HepG2 (cell line): ENCODE measurements around the gene LYRM9. TPM values are rescaled to one million over a fixed set of nuclear protein-coding genes. Genes with fewer than 3 reads are reported as not detected.

Experiments used
- ATAC-seq: fragments of 200-7000 bp; cut with Tn5 transposase; 3 replicates; pipeline ENCODE4 v1.9.1; 2020; ENCODE audit warnings: mild to moderate bottlenecking, moderate library complexity
- BruUV-seq: library from RNA; stranded (reverse); fragments of 400-500 nt; replicated peaks from 2 replicates; lab custom pipeline; 2021; lab: Mats Ljungman, UMichigan
- CTCF ChIA-PET: fragments of 300-600 bp; formaldehyde crosslinking; extraction: SDS; loops from one replicate; lab custom pipeline; 2021; ENCODE audit warnings: low total read pairs, inconsistent platforms, low intra/inter-chr PET ratio; lab: Yijun Ruan, JAX
- POLR2A ChIA-PET: fragments of 350-600 bp; sonication (Branson Sonifier 250); formaldehyde crosslinking; loops from one replicate; lab custom pipeline; 2020; ENCODE audit warnings: antibody characterized with exemption, inconsistent platforms; lab: Yijun Ruan, JAX
- DNase-seq: peaks from one replicate; pipeline ENCODE4 v3.0.0-alpha.2; 2015; ENCODE audit warnings: low spot score
- FAIRE-seq: peaks from 3 replicates; lab custom pipeline; 2011; peaks lifted over from hg19 to GRCh38; lab: Jason Lieb, UNC
- H2AFZ ChIP-seq: one replicate; pipeline ENCODE4 v1.6.1; 2011; ENCODE audit warnings: low read length, inconsistent platforms
- H3K27ac ChIP-seq: fragments of 300-600 bp; 3 replicates; pipeline ENCODE4 v1.8.0; 2011; ENCODE audit warnings: mixed run types, mild to moderate bottlenecking, mixed read lengths, low read length, inconsistent platforms; ENCODE audit not compliant: insufficient read depth; ENCODE audit errors: extremely low read length
- H3K27me3 ChIP-seq, 2 experiments: fragments of 200-600 bp in 1 of 2; 2 replicates in 1 of 2; 3 replicates in 1 of 2; pipeline versions ENCODE4 v1.6.0 to v1.8.0; 2011; ENCODE audit warnings: low read length in 2 of 2, mild to moderate bottlenecking in 2 of 2, moderate library complexity in 2 of 2, inconsistent platforms in 1 of 2; ENCODE audit not compliant: insufficient read depth in 2 of 2, control insufficient read depth in 1 of 2
- H3K36me3 ChIP-seq, 2 experiments: fragments of 200-600 bp in 1 of 2; replicated peaks in 1 of 2; 2 replicates in 1 of 2; 3 replicates in 1 of 2; pipeline versions ENCODE4 v1.5.1 to v1.8.0; 2011; ENCODE audit warnings: low read length in 2 of 2, inconsistent platforms in 1 of 2; ENCODE audit not compliant: insufficient read depth in 2 of 2, control insufficient read depth in 1 of 2
- H3K4me1 ChIP-seq: 2 replicates; pipeline ENCODE4 v1.5.1; 2012; ENCODE audit warnings: low read length, inconsistent platforms; ENCODE audit not compliant: insufficient read depth
- H3K4me2 ChIP-seq: 2 replicates; pipeline ENCODE4 v1.6.0; 2011; ENCODE audit warnings: low read depth, low read length, inconsistent platforms
- H3K4me3 ChIP-seq, 3 experiments: fragments of 200-600 bp in 1 of 3; sonication (generic), shearing (Covaris generic) in 1 of 3; replicated peaks in 1 of 3; 2 replicates each; pipeline ENCODE4 v1.5.1; 2011 to 2016; ENCODE audit warnings: low read length in 3 of 3, inconsistent platforms in 2 of 3, low read depth in 2 of 3, mild to moderate bottlenecking in 2 of 3, control low read depth in 1 of 3, mixed read lengths in 1 of 3; ENCODE audit not compliant: insufficient read depth in 1 of 3
- H3K79me2 ChIP-seq: one replicate; pipeline ENCODE4 v1.6.1; 2011; ENCODE audit warnings: low read length, inconsistent platforms; ENCODE audit not compliant: insufficient read depth
- H3K9ac ChIP-seq: 2 replicates; pipeline ENCODE4 v1.6.0; 2011; ENCODE audit warnings: mild to moderate bottlenecking, low read depth, low read length, inconsistent platforms; ENCODE audit not compliant: insufficient read depth
- H3K9me3 ChIP-seq: 2 replicates; pipeline ENCODE4 v1.5.1; 2012; ENCODE audit warnings: mild to moderate bottlenecking, low read length
- H4K20me1 ChIP-seq: 2 replicates; pipeline ENCODE4 v1.6.0; 2011; ENCODE audit warnings: inconsistent platforms, mild to moderate bottlenecking, low read length, moderate library complexity; ENCODE audit not compliant: insufficient read depth
- AKNA ChIP-seq: sonication (generic); formaldehyde crosslinking; IDR thresholded peaks from 2 replicates; pipeline ENCODE4 v1.4.0; 2020; ENCODE audit warnings: missing genetic modification reagents, borderline replicate concordance
- ARHGAP35 ChIP-seq: sonication (generic); formaldehyde crosslinking; IDR thresholded peaks from 2 replicates; pipeline ENCODE4 v1.9.0; 2022; ENCODE audit warnings: mild to moderate bottlenecking, inconsistent platforms, moderate library complexity, missing genetic modification reagents, borderline replicate concordance
- BCL3 ChIP-seq: sonication (generic); formaldehyde crosslinking; IDR thresholded peaks from 2 replicates; pipeline ENCODE4 v1.5.1; 2020; ENCODE audit warnings: mild to moderate bottlenecking, missing genetic modification reagents, moderate library complexity
- DMAP1 ChIP-seq: IDR thresholded peaks from 2 replicates; pipeline ENCODE4 v1.6.1; 2016
- E2F2 ChIP-seq: sonication (generic); formaldehyde crosslinking; IDR thresholded peaks from 2 replicates; pipeline ENCODE4 v1.4.0; 2020; ENCODE audit warnings: missing genetic modification reagents, borderline replicate concordance
- IKZF4 ChIP-seq: sonication (generic); formaldehyde crosslinking; IDR thresholded peaks from 2 replicates; pipeline ENCODE4 v1.5.1; 2020; ENCODE audit warnings: borderline replicate concordance, mild to moderate bottlenecking, low read depth, missing genetic modification reagents; ENCODE audit errors: not compliant biosample characterization
- IRF2 ChIP-seq: IDR thresholded peaks from 2 replicates; pipeline ENCODE4 v1.6.1; 2018; ENCODE audit warnings: missing genetic modification reagents, missing compliant biosample characterization
- KAT8 ChIP-seq: IDR thresholded peaks from 2 replicates; pipeline ENCODE4 v1.6.1; 2016; ENCODE audit warnings: missing genetic modification reagents, missing compliant biosample characterization
- NCOA2 ChIP-seq: sonication (generic); formaldehyde crosslinking; IDR thresholded peaks from 2 replicates; pipeline ENCODE4 v1.8.0; 2022; ENCODE audit warnings: inconsistent platforms
- REPIN1 ChIP-seq: sonication (generic); formaldehyde crosslinking; IDR thresholded peaks from 2 replicates; pipeline ENCODE4 v1.8.0; 2022; ENCODE audit warnings: missing genetic modification reagents, low read depth, mild to moderate bottlenecking, borderline replicate concordance
- RNF2 ChIP-seq: fragments of 450-650 bp; conservative IDR thresholded peaks from 2 replicates; pipeline ENCODE4 v1.6.1; 2016; ENCODE audit warnings: low read depth
- WIZ ChIP-seq: sonication (generic); formaldehyde crosslinking; IDR thresholded peaks from 2 replicates; pipeline ENCODE4 v1.5.1; 2020; ENCODE audit warnings: mild to moderate bottlenecking, missing genetic modification reagents
- ZNF296 ChIP-seq: sonication (generic); formaldehyde crosslinking; conservative IDR thresholded peaks from 2 replicates; pipeline ENCODE4 v1.5.0; 2020; ENCODE audit warnings: mild to moderate bottlenecking, missing genetic modification reagents
- ZNF703 ChIP-seq: sonication (generic); formaldehyde crosslinking; IDR thresholded peaks from 2 replicates; pipeline ENCODE4 v1.5.1; 2020; ENCODE audit warnings: missing genetic modification reagents, mild to moderate bottlenecking, moderate library complexity, borderline replicate concordance
- WGBS: methylation state at CpG from one replicate; pipeline ENCODE4 v1.1.6; 2017; ENCODE audit warnings: low lambda C conversion rate; 5-methylcytosine and 5-hydroxymethylcytosine counted together
- in situ Hi-C: cut with HindIII; loops from 2 replicates; pipeline ENCODE4 v1.10.0; 2017; ENCODE audit warnings: low pct_unique_long_range_greater_than_20kb; ENCODE audit not compliant: extremely low pct_ligation_motif_present
- intact Hi-C: fragments of 100-400 bp; cut with micrococcal nuclease; formaldehyde crosslinking; loops from one replicate; pipeline ENCODE4 v1.10.0; 2022; ENCODE audit not compliant: unreplicated experiment
- polyA plus RNA-seq, 8 experiments: library from polyadenylated mRNA; depleted of rRNA in 3 of 8; stranded (reverse) in 7 of 8; unstranded in 1 of 8; fragments of >200 nt; fragmentation: Illumina TruSeq in 4 of 8; extraction: Trizol in 4 of 8; gene quantifications; 2 replicates each; pipeline versions ENCODE4 v1.2.1 to v1.2.3, GENCODE V29; 2011 to 2016; ENCODE audit warnings: low read depth in 4 of 8, missing spikeins in 1 of 8, mixed read lengths in 1 of 8; ENCODE audit not compliant: insufficient read depth in 1 of 8
- total RNA-seq, 5 experiments: library from RNA; depleted of rRNA; stranded (reverse); fragments of >200 nt; fragmentation: Illumina TruSeq; extraction: Trizol; gene quantifications; 2 replicates each; pipeline ENCODE4 v1.2.3, GENCODE V29; 2016; ENCODE audit warnings: low read depth in 1 of 5
- TF ChIP-seq, protein P1 (sequence below): sonication (generic); formaldehyde crosslinking; IDR thresholded peaks from 2 replicates; pipeline ENCODE4 v1.8.0; 2022; ENCODE audit warnings: mild to moderate bottlenecking, missing genetic modification reagents, moderate library complexity

The LYRM9 gene
- total and polyA plus RNA-seq, 2 of the 13 experiments (the other 11 are each of a cell fraction or from before 2014, with no cell fraction given) = 0.24 to 0.66 TPM

DNA sequence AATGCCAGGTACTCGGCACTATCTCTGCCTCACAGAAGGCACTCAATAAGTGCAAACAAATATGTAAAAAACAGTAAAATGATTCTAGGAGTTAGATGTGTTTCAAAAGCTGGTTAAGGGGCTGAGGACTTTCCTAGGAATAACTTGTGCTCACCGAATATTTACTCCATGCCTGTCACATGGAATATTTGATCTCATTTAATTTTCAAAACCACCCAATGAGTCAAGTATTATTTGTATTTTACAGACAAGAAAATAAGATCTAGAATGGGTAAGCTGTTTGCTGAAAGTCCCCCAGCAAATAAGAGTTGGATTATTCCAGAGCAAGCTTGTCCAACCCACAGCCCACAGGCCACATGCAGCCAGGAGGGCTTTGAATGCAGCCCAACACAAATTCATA is 34.6 kb upstream of the LYRM9 start (continued):
- no peak for TF ChIP-seq AKNA (CRISPR knock-in tag)
- TF ChIP-seq E2F2 (CRISPR knock-in tag) = no peak
- TF ChIP-seq NCOA2 (CRISPR knock-in tag) = no peak

- no peaks in the 10 kb centered on the region for H3K36me3 ChIP-seq
- no peaks in the 10 kb centered on the region for H3K27me3 ChIP-seq
- DNase-seq (no peak), ATAC-seq (no peak), FAIRE-seq (no peak)
- H3K9ac ChIP-seq = no peak overlapping the region
- H3K4me3 ChIP-seq = no peak overlapping the region
- no TSS peak for BruUV-seq
- POLR2A ChIA-PET = no interaction called here
- no peak overlapping the region for H3K4me2 ChIP-seq
- H2AFZ ChIP-seq = no peak overlapping the region
- no peaks in the 10 kb centered on the region for H3K9me3 ChIP-seq
- H3K79me2 ChIP-seq = no peaks in the 10 kb centered on the region
- no peaks in the 10 kb centered on the region for H3K4me1 ChIP-seq
- in situ Hi-C loops = no loop called here
- CTCF ChIA-PET = no interaction called here
- TF ChIP-seq ARHGAP35 (CRISPR knock-in tag) = no peak
- TF ChIP-seq RNF2 = no peak
- TF ChIP-seq ZNF703 (CRISPR knock-in tag) = no peak
- TF ChIP-seq DMAP1 (CRISPR knock-in tag) = no peak
- no peak for TF ChIP-seq WIZ
- TF ChIP-seq, protein P1, sequence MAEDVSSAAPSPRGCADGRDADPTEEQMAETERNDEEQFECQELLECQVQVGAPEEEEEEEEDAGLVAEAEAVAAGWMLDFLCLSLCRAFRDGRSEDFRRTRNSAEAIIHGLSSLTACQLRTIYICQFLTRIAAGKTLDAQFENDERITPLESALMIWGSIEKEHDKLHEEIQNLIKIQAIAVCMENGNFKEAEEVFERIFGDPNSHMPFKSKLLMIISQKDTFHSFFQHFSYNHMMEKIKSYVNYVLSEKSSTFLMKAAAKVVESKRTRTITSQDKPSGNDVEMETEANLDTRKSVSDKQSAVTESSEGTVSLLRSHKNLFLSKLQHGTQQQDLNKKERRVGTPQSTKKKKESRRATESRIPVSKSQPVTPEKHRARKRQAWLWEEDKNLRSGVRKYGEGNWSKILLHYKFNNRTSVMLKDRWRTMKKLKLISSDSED (CRISPR knock-in tag) = no peak
- no peak for TF ChIP-seq IKZF4 (CRISPR knock-in tag)
- TF ChIP-seq REPIN1 (CRISPR knock-in tag) = no peak
- TF ChIP-seq IRF2 = no peak
- TF ChIP-seq ZNF296 (CRISPR knock-in tag) = no peak
- TF ChIP-seq KAT8 (CRISPR knock-in tag) = no peak
- no peak for TF ChIP-seq BCL3 (CRISPR knock-in tag)
- intact Hi-C loops = no loop called here
- no peak overlapping the region for H3K27ac ChIP-seq
- 7% methylated on average over 3 of the region's 3 CpGs for WGBS
- no peaks in the 10 kb centered on the region for H4K20me1 ChIP-seq
Observed at GRCh38 chr17:27921599-27921998, 28.4 kb upstream of the LYRM9 start.
